PFSK-1 (cell line): ENCODE measurements around the gene C7orf25.

Experiments used
- FOXP2 ChIP-seq: optimal IDR thresholded peaks from 2 replicates; pipeline ENCODE3; 2011; ENCODE audit warnings: borderline replicate concordance, control low read depth, inconsistent platforms; ENCODE audit not compliant: insufficient read depth; ENCODE audit errors: extremely low read length, extremely low read depth
- POLR2AphosphoS5 ChIP-seq: IDR thresholded peaks from 2 replicates; pipeline ENCODE4 v1.6.1; 2012; ENCODE audit warnings: low read depth, mild to moderate bottlenecking, control low read depth, low read length, moderate library complexity
- SIN3A ChIP-seq: IDR thresholded peaks from 2 replicates; pipeline ENCODE4 v1.6.1; 2012; ENCODE audit warnings: mild to moderate bottlenecking, low read length, moderate library complexity, borderline replicate concordance; ENCODE audit not compliant: insufficient read depth
- TAF1 ChIP-seq: IDR thresholded peaks from 2 replicates; pipeline ENCODE4 v1.6.1; 2012; ENCODE audit warnings: low read length, control low read depth, borderline replicate concordance; ENCODE audit not compliant: insufficient read depth
- TF ChIP-seq, protein P1 (sequence below), 2 experiments: IDR thresholded peaks; 2 replicates each; pipeline versions ENCODE4 v1.6.1 to v1.8.0; 2011 to 2012; ENCODE audit warnings: low read depth in 2 of 2, low read length in 2 of 2, control low read depth in 1 of 2, inconsistent platforms in 1 of 2, mild to moderate bottlenecking in 1 of 2, moderate library complexity in 1 of 2; ENCODE audit not compliant: insufficient read depth in 1 of 2

The C7orf25 gene

DNA sequence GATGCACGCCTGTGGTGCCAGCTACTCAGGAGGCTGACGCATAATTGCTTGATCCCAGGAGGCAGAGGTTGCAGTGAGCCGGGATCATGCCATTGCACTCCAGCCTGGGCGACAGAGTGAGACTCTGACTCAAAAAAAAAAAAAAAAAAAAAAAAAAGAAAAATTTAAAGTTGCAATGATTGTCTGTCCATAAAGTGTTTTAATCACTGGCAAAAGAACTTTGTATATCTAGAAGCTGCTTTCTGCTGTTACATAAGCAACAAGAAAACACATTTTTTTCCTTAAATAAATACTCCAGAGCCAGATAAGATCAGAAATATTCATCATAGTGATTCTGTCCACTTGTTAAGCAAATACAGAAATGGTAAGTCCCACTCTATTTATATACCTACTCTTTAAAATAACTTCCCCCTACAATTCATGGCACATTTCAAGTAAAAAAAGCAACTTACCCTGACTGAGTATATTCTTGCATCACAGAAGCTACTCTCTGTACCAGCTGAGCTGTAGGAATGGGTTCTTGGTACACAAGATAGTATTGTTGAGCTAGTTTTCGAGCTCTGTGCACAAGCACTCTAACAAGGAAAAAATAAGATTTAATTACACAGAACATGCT lies 12.5 kb upstream of the C7orf25 start:
- TF ChIP-seq, protein P1, sequence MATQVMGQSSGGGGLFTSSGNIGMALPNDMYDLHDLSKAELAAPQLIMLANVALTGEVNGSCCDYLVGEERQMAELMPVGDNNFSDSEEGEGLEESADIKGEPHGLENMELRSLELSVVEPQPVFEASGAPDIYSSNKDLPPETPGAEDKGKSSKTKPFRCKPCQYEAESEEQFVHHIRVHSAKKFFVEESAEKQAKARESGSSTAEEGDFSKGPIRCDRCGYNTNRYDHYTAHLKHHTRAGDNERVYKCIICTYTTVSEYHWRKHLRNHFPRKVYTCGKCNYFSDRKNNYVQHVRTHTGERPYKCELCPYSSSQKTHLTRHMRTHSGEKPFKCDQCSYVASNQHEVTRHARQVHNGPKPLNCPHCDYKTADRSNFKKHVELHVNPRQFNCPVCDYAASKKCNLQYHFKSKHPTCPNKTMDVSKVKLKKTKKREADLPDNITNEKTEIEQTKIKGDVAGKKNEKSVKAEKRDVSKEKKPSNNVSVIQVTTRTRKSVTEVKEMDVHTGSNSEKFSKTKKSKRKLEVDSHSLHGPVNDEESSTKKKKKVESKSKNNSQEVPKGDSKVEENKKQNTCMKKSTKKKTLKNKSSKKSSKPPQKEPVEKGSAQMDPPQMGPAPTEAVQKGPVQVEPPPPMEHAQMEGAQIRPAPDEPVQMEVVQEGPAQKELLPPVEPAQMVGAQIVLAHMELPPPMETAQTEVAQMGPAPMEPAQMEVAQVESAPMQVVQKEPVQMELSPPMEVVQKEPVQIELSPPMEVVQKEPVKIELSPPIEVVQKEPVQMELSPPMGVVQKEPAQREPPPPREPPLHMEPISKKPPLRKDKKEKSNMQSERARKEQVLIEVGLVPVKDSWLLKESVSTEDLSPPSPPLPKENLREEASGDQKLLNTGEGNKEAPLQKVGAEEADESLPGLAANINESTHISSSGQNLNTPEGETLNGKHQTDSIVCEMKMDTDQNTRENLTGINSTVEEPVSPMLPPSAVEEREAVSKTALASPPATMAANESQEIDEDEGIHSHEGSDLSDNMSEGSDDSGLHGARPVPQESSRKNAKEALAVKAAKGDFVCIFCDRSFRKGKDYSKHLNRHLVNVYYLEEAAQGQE (IDR thresholded peaks at IDR 0.05; ENCODE audit: insufficient read depth in 1 of 2, low read depth in 2 of 2, low read length in 2 of 2), result no peak
- TF ChIP-seq FOXP2 (no peak), SIN3A (no peak), TAF1 (no peak), POLR2AphosphoS5 (no peak)

DNA sequence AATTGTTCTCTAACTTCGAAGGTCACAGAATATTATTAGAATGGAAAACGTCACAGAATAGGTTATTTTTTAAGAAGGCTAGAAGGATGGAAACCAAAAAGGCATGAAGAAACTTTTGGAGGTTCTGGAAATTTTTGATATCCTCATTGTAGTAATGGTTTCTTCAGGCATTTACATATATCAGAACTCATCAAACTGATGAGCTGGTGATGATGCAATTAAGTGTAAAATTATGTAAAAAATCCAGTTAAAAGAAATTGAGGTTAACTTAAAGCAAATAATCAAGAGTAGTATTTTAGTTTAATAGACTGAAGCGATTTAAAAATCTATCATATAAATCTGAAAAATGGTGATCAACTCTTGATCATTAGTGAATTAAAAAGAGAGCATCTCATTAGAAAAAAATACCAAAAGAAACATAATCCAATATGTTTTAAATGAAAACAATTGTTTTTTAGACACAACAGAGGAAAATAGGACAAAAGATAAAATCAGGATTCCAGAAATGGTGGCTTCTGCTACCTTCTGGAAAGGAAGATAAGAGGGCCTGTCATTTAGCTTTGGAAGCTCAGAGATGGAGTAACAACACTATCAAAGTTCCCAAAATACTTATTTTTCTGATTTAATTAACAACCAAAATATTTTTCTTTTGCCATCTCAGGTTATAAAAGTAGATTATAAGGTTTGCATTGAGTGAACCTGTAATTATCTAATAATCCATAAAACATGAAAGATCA lies 10.3 kb upstream of the C7orf25 start:
- TF ChIP-seq FOXP2 (no peak), SIN3A (no peak), POLR2AphosphoS5 (no peak)

DNA sequence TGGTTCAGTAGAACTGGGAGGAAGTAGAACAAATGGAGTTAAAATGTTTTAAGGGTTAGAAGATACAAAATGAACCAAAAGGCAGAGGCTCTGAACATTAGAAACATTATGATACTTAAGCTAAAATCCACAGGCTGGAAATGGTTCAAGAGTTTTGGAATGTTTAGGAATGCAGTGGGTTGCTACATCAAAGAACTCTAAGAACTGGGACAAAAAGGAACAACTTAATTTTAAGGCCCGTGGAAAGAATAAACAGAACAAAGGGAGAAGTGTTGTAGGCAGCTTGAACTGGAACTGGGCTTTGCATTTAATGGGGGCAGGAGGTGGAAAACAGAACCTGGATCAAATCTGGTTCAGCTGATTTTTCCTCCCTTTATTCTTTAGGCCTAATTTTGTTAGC lies 3.5 kb upstream of the C7orf25 start:
- TF ChIP-seq FOXP2 (no peak), TAF1 (no peak)
- TF ChIP-seq, protein P1 (IDR thresholded peaks at IDR 0.05; ENCODE audit: insufficient read depth in 1 of 2, low read depth in 2 of 2, low read length in 2 of 2), result no peak

DNA sequence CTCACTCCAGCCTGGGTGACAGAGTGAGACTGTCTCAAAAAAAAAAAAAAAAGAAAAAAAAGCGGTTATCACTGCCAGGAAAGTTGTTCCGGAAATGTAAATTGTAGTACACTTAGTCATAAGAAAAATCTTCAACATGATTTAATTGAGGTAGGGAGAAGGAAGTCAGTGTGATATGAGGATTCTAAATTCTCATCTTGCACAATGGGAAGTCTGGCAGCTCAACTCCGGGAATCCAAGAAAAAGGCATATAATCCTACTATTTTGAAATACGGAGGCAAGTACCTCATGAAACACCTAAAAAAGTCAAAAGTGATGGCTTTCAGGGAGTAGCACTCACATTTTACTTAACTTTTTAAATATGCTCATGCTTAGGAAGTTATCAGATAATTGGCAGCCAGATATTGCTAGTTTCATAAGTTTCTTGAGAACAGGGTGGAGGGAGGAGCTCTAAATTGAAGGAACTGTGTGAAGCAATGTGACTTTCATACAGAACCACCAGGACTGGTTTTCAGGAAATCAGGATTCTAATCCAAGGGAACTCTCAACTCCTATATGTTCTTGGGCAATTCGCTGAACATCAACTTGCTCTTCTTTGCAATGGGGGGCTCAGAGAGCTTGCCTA lies 2.7 kb upstream of the C7orf25 start:
- no peak for TF ChIP-seq FOXP2
- TF ChIP-seq, protein P1 (IDR thresholded peaks at IDR 0.05; ENCODE audit: insufficient read depth in 1 of 2, low read depth in 2 of 2, low read length in 2 of 2), result no peak
- no peak for TF ChIP-seq TAF1
- no peak for TF ChIP-seq SIN3A
- no peak for TF ChIP-seq POLR2AphosphoS5

DNA sequence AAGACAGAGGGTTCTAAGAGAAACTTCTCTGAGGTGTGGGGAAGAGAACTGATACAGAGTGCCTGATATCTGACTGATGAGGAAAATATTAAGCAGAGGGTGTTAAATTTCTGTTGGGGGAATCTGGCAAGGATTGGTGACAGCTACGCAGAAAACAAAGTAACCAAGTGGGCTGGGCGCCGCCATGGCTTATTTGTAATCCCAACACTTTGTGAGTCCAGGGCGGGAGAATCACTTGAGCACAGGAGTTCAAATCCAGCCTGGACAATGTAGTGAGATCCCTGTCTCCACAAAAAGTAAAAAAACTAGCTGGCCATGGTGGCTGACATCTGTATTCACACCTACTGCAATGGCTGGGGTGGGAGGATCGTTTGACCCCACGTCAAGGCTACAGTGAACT lies 2.1 kb upstream of the C7orf25 start:
- TF ChIP-seq FOXP2, result no peak
- no peak for TF ChIP-seq POLR2AphosphoS5
- TF ChIP-seq, protein P1 (IDR thresholded peaks at IDR 0.05; ENCODE audit: insufficient read depth in 1 of 2, low read depth in 2 of 2, low read length in 2 of 2), result no peak
- no peak for TF ChIP-seq TAF1
- TF ChIP-seq SIN3A, result no peak
